GM19099 (cell line): ENCODE results near the gene THUMPD2.

Source experiments
- POLR2A ChIP-seq: IDR thresholded peaks from 3 replicates; pipeline ENCODE4 v1.6.1; 2011; ENCODE audit warnings: low read depth; ENCODE audit not compliant: insufficient read length; ENCODE audit errors: extremely low read depth

THUMPD2 gene

DNA sequence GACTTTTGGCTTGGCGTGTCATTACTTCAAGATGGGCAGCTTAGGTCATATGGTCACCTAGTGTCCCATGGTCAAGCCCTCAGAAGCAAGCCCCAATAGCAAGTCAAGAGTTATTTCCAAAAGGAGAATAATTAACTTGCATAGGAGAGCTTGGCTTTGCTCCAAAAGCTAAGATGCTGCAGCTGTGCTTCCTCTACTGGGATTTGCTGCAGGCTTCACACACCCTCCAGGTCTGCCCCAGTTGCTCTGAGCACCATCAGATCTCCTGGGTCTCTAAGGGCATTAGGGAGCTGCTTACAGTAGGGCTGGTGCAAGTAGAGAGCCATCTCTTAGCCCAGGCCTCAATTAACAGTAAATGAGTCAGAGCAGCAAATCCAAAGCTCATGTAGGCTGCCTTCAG is 46.6 kb downstream of the THUMPD2 start:
- no peak for TF ChIP-seq POLR2A

DNA sequence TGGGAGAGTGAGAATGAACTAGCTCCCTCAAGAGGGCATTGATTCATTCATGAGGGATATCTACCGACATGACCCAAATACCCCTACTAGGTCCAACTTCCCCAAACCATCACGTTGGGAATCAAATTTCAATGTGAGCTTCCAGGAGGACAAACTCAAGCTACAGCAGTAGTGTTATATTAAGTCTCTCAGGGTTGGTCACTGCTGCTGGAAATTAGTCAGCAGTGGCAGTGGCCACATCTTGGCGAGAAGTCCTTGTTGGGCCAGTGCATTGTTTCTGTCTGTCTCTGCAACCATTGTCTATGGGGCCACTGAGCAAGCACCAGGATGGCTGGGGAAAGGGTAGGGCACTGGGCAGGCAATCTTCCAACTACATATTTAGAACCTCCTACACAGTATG is 47.5 kb downstream of the THUMPD2 start:
- TF ChIP-seq POLR2A = no peak

- no peak for TF ChIP-seq POLR2A
These were observed 48.3 kb downstream of the THUMPD2 start for GRCh38 chr2:39730685-39731302.

DNA sequence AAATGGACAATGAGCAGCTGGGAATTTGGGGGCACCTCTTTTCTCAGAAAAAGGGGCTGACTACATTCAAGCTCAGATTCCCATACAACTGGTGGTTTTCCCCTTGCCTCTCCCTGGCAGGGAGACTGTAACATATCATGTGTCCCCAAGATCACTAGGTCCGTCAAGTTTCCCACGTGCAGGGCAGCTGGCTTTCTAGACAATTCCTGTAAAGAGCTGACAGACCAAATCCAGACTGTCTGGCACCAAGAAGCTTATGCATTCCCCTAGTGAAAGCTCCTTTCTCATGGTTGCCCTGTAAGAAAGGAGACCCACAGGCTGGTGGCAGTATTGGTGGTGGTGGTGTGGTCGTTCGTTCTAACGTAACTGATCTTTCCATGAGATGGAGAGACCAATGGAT is 48.8 kb downstream of the THUMPD2 start:
- no peak for TF ChIP-seq POLR2A

DNA sequence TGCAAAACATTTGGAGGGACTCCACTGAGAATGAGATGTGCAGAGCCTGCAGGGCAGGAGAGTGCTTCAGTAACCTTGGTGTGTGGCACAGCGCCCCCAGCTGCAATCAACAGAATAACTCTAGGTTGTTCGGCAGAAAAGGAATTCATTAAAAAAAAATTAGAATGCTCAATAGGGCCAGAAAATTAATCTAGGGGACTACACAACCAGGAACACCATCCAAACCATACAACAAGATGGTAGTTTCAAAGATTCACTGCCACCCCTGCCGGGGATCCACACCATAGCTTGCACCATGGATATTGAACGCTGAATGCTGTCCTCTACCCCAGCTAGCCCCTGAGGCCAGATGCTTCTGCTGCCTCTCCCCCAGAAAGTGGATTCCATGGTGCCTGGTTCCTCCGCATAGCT is 50.1 kb downstream of the THUMPD2 start:
- TF ChIP-seq POLR2A = no peak

- no peak for TF ChIP-seq POLR2A
These were observed 53.7 kb downstream of the THUMPD2 start for GRCh38 chr2:39725401-39725800.

- no peak for TF ChIP-seq POLR2A
These were observed 54.3 kb downstream of the THUMPD2 start for GRCh38 chr2:39724828-39725144.

- TF ChIP-seq POLR2A = no peak
These were observed 54.9 kb downstream of the THUMPD2 start for GRCh38 chr2:39723946-39724827.

GRCh38 chr2:39723497-39723896 is 55.6 kb downstream of the THUMPD2 start:
- no peak for TF ChIP-seq POLR2A

- no peak for TF ChIP-seq POLR2A
These were observed 58.1 kb downstream of the THUMPD2 start for GRCh38 chr2:39720970-39721369.

DNA sequence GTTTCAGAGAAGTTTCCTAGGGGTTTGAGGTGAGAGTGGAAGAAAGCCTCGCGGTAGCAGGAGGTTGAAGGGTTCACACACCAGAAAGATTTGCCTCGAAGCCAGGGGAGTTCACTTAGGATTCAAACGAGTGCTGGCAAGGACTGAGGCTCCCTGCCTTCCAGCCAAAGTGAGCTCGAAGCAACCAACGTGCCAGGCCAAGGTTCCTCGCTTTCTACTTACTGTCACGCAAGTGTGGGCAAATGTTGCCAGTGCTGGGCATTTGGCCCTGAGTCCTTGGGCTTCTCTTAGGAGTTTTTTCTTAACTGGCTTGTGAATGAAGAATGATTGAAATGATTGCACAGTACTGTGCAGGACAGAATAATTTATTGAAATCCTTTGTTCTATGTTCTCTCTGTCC is 59.7 kb downstream of the THUMPD2 start:
- TF ChIP-seq POLR2A = no peak

DNA sequence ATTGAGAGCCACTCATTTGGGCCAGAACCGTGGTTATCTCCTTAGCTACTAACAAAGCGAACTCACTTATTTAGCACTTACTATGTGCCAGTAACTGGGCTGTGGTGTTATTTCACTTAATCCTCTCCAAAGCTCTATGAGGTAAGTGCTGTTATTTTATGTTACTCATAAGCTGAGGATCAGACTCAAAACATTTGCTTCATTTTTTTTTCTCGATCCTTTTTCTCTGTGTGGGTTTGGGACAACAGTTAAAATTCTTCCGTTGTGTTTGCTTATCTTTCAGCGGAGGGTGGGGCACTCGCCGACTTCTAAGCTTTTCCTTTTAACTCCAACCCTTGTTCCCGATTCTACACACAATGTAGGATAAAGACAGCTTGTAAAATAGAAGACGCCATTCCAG is 60.6 kb downstream of the THUMPD2 start:
- no peak for TF ChIP-seq POLR2A

GRCh38 chr2:39717067-39717466 is 62.0 kb downstream of the THUMPD2 start:
- no peak for TF ChIP-seq POLR2A

DNA sequence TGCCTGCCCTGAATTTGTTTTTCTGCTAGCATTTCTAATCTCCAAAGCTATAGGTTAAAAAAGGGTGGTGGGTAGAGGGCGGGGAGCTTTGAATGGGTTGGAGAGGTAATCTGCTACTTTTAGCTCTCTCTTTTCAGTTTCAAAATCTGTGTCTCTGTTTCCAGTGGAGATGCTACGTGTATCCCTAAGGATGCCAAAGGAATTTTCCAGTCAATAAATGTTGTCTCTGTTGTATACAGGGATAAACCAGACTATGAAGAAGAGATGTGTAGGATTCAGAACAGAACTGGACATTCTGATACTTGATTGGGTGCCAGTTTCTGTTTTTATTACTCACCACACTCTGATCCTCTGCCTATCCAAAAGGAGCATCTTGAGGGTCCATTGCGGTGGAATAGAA is 63.2 kb downstream of the THUMPD2 start:
- TF ChIP-seq POLR2A = no peak

GRCh38 chr2:39715095-39715494 is 64.0 kb downstream of the THUMPD2 start:
- TF ChIP-seq POLR2A = no peak

DNA sequence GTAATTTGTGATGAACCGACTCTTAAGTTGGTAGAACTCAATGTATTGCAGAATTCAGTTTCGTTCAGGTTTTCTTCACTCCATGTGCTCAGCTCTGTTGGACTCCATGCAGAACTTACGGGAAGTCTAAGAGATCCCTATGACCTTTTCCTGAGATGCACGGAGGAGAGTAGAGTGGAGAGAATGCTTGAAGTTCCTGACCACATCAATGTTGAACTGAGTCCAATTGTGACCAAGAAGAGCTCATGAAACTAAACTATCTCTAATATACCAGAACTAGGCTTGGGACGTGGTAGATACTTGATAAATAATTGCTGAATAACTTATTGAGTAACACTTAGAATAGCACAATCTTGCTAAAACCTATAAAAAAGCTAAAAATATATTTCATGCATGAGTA is 66.1 kb downstream of the THUMPD2 start:
- no peak for TF ChIP-seq POLR2A
